Effector CD8-positive, alpha-beta T cell (primary cell): ENCODE results near the gene RPS6KA5.

Experiments used
- DNase-seq: peaks from one replicate; lab custom pipeline; 2025; lab: John Stamatoyannopoulos, UW

Gene RPS6KA5

DNA sequence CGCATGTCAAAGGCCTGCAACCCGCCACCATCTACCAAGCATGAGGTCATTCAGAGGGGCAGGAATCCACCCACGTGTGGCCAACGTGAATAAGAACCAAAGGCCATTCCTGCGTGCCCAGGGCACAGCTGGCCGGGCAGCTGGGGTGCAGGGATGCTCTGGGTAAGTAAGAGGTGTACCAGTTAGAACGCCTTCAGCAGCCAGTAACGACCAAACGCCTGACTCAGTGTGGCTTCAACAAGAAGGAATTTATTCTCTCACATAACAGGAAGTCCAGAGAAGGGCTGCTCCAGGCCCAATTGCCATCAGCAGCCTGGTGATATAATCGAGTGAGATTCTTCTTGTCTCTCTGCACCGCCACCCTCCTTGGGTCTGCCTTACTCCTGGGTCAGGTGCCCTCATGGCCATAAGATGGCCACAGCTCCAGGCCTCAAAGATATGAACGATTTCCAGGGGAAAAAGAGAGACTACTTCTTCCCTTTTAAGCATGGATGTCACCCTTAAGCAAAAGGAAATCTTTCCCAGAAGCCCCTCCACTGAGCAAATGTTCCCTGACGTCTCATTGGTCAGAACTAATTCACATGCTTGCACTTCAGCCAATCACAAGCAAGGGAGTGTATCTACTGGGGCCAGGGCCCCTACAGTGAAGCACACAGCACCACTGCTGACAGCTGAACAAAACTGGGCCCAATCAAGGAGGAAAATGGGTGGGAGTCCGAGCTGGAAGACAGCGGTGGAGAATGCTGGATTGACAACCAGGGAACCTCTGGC is 251.5 kb downstream of the RPS6KA5 start:
- DNase-seq: no peak

- no peak for DNase-seq
Observed at GRCh38 chr14:90807060-90807459, 253.4 kb downstream of the RPS6KA5 start.

DNA sequence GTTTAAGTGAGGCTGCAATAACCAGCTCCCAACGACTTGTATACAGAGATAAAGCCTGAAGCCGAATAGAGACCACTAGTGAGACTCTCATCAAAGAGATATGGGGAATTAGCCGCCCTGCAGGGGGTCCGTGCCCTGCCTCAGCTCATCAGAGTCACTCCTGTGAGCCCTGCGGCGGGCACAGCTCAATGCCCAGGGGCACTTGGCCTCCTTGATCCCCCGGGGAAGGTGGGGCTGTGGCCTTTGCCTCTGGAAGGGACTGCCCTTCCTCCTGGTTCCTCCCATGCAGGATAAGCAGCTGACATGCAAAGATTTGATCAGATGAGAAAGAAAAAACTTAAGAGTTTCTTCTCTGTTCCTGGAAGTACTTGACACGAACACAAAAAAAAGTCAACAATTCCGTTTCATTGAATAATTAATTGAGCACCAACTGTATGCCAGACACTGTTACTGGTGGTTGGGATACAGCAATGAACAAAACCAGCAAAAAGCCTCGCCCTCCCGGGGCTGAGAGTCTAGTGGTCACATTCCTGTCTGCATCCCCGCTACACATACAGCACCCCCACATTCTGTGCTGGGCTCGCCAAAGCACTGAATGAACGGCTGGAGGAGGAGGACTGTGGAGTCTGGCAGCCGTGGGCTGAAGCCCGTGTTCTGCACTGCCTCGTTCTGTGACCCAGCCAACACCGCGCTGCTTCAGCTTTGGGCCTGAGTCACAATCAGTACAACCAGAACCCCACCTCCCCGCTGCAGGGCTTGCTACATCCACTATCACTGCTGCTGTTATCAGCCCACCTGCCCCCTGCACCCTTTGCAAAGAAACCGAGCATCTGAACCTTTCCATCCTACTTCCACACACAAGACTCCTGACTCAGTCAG is 254.5 kb downstream of the RPS6KA5 start:
- no peak for DNase-seq

DNA sequence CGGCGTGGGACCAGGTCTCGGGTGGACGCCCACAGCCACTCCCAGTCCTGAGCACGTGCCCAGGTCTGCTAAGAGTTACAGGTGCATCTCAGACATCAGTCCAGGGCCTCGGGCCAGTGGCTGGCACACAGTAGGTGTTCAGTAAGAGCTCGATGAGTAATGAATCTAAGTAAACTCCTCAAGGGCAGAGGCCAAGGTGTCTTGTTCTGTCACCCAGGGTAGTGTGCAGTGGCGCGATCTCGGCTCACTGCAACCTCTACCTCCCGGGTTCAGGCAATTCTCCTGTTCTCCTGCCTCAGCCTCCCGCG is 255.4 kb downstream of the RPS6KA5 start:
- no peak for DNase-seq

GRCh38 chr14:90804292-90805083 is 256.0 kb downstream of the RPS6KA5 start:
- DNase-seq: no peak

GRCh38 chr14:90803249-90803648 is 257.2 kb downstream of the RPS6KA5 start:
- no peak for DNase-seq

- DNase-seq: no peak
Observed at GRCh38 chr14:90799420-90799819, 261.0 kb downstream of the RPS6KA5 start.

DNA sequence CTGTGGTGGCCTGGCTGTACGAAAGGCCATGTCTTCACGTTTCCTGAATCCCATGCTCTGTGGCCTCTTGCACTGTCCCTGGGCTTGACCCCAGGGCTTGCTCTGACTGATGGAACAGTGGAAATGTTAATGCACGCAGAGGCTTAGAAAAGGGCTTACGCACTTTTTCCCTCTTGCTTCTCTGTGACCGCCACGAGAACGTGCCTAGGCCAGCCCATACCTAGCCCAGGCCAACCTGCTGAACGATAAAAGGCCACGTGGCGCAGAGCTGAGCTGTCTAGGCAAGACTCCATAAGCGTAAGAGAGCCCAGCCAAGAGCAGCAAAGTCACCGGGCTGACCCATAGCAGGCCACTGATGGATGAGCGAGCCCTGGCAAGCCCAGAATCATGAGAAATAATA is 262.5 kb downstream of the RPS6KA5 start:
- DNase-seq: no peak
